HCT116 (cell line): ENCODE results near the gene COBLL1. TPM values are rescaled to one million over a fixed set of nuclear protein-coding genes. Genes with fewer than 3 reads are reported as not detected.

Experiments used
- ATAC-seq: fragments of 200-7000 bp; cut with Tn5 transposase; 2 replicates; pipeline ENCODE4 v1.9.1; 2020; ENCODE audit warnings: mild to moderate bottlenecking, moderate library complexity
- BruUV-seq: library from RNA; stranded (reverse); fragments of 400-500 nt; replicated peaks from 2 replicates; lab custom pipeline; 2021; lab: Mats Ljungman, UMichigan
- CTCF ChIA-PET: fragments of 300-600 bp; sonication (Branson Sonifier 250); formaldehyde crosslinking; loops from one replicate; lab custom pipeline; 2021; ENCODE audit warnings: antibody characterized with exemption; lab: Charles Lee
- POLR2A ChIA-PET: fragments of 300-600, 350-600 bp; sonication (Branson Sonifier 250); formaldehyde crosslinking; loops from one replicate; lab custom pipeline; 2021; ENCODE audit warnings: antibody characterized with exemption; lab: Charles Lee
- RAD21 ChIA-PET, 2 experiments: fragments of 300-600 bp; sonication (Branson Sonifier 250); formaldehyde crosslinking; loops; one replicate each; lab custom pipeline; 2023; ENCODE audit warnings: low total read pairs in 2 of 2; ENCODE audit not compliant: uncharacterized antibody in 2 of 2, unreplicated experiment in 2 of 2, low non-redundant PET in 1 of 2; lab: Charles Lee
- DNase-seq: peaks from one replicate; pipeline ENCODE4 v3.0.0-alpha.2; 2010; ENCODE audit warnings: low read depth, low spot score
- H2AFZ ChIP-seq: fragments of 200-600 bp; shearing (Covaris generic), sonication (generic); 2 replicates; pipeline ENCODE4 v1.6.1; 2017; ENCODE audit warnings: low read depth, mixed run types, mixed read lengths, antibody characterized with exemption, low read length; ENCODE audit not compliant: poor library complexity, severe bottlenecking
- H3K27ac ChIP-seq: 2 replicates; pipeline ENCODE4 v1.5.1; 2012; ENCODE audit warnings: low read depth, low read length
- H3K27me3 ChIP-seq: fragments of 200-600 bp; sonication (generic); 2 replicates; pipeline ENCODE4 v1.6.1; 2016; ENCODE audit warnings: mixed run types, low read length, mixed read lengths; ENCODE audit not compliant: insufficient read depth
- H3K36me3 ChIP-seq, 2 experiments: fragments of 200-500 bp in 1 of 2; fragments of 200-600 bp in 1 of 2; sonication (Bioruptor generic) in 1 of 2; sonication (generic) in 1 of 2; 2 replicates each; pipeline versions ENCODE4 v1.5.1 to v1.6.1; 2014 to 2016; ENCODE audit warnings: low read length in 2 of 2, inconsistent platforms in 1 of 2, mixed read lengths in 1 of 2, mixed run types in 1 of 2; ENCODE audit not compliant: insufficient read depth in 2 of 2, control insufficient read depth in 1 of 2
- H3K4me1 ChIP-seq, 2 experiments: fragments of 200-600 bp in 1 of 2; sonication (generic) in 1 of 2; 2 replicates each; pipeline versions ENCODE4 v1.5.1 to v1.6.1; 2012 to 2017; ENCODE audit warnings: low read length in 2 of 2, inconsistent platforms in 1 of 2, mild to moderate bottlenecking in 1 of 2, mixed read lengths in 1 of 2, mixed run types in 1 of 2, moderate library complexity in 1 of 2; ENCODE audit not compliant: insufficient read depth in 2 of 2, control insufficient read depth in 1 of 2
- H3K4me2 ChIP-seq: fragments of 200-600 bp; sonication (generic); 2 replicates; pipeline ENCODE4 v1.6.1; 2017; ENCODE audit warnings: mixed run types, low read length, mixed read lengths
- H3K4me3 ChIP-seq, 2 experiments: fragments of 200-600 bp in 1 of 2; sonication (generic) in 1 of 2; replicated peaks in 1 of 2; 2 replicates each; pipeline ENCODE4 v1.5.1; 2011 to 2016; ENCODE audit warnings: low read length in 2 of 2, control low read depth in 1 of 2, low read depth in 1 of 2, mild to moderate bottlenecking in 1 of 2, mixed read lengths in 1 of 2, mixed run types in 1 of 2
- H3K79me2 ChIP-seq: fragments of 200-600 bp; sonication (generic); 2 replicates; pipeline ENCODE4 v1.6.1; 2017; ENCODE audit warnings: mild to moderate bottlenecking, mixed run types, low read length, moderate library complexity, mixed read lengths; ENCODE audit not compliant: insufficient read depth
- H3K9ac ChIP-seq: fragments of 200-600 bp; sonication (generic); 2 replicates; pipeline ENCODE4 v1.6.1; 2016; ENCODE audit warnings: low read length, mixed read lengths
- H3K9me2 ChIP-seq: fragments of 200-600 bp; sonication (generic), shearing (Covaris generic); 2 replicates; pipeline ENCODE4 v1.6.1; 2017; ENCODE audit warnings: mixed run types, mild to moderate bottlenecking, moderate library complexity; ENCODE audit not compliant: insufficient read depth
- H3K9me3 ChIP-seq, 2 experiments: fragments of 200-500 bp in 1 of 2; fragments of 200-600 bp in 1 of 2; sonication (Bioruptor generic) in 1 of 2; sonication (generic) in 1 of 2; 2 replicates each; pipeline ENCODE4 v1.6.1; 2014 to 2017; ENCODE audit warnings: low read length in 2 of 2, mixed read lengths in 2 of 2, inconsistent platforms in 1 of 2, low read depth in 1 of 2, mild to moderate bottlenecking in 1 of 2, mixed run types in 1 of 2, moderate library complexity in 1 of 2; ENCODE audit not compliant: control insufficient read depth in 1 of 2, insufficient read depth in 1 of 2
- H4K20me1 ChIP-seq: fragments of 200-600 bp; sonication (generic), shearing (Covaris generic); 2 replicates; pipeline ENCODE4 v1.6.1; 2017; ENCODE audit warnings: mixed run types, mild to moderate bottlenecking, moderate library complexity; ENCODE audit not compliant: insufficient read depth
- CTCF ChIP-seq, 3 experiments: fragments of 200-600 bp in 1 of 3; sonication (generic) in 1 of 3; IDR thresholded peaks in 2 of 3; conservative IDR thresholded peaks in 1 of 3; 2 replicates each; pipeline ENCODE4 v1.5.1; 2012 to 2017; ENCODE audit warnings: low read depth in 2 of 3, low read length in 2 of 3, antibody characterized with exemption in 1 of 3, borderline replicate concordance in 1 of 3, control low read depth in 1 of 3, mild to moderate bottlenecking in 1 of 3, mixed read lengths in 1 of 3, mixed run types in 1 of 3, moderate library complexity in 1 of 3; ENCODE audit not compliant: insufficient read depth in 1 of 3
- EGR1 ChIP-seq: IDR thresholded peaks from 2 replicates; pipeline ENCODE4 v1.6.1; 2012; ENCODE audit warnings: low read depth
- ELF1 ChIP-seq: IDR thresholded peaks from 2 replicates; pipeline ENCODE4 v1.6.1; 2012; ENCODE audit warnings: low read depth, borderline replicate concordance
- FOSL1 ChIP-seq: IDR thresholded peaks from 2 replicates; pipeline ENCODE4 v1.6.1; 2012; ENCODE audit warnings: low read depth
- JUND ChIP-seq: IDR thresholded peaks from 2 replicates; pipeline ENCODE4 v1.6.1; 2012
- POLR2AphosphoS5 ChIP-seq: IDR thresholded peaks from 2 replicates; pipeline ENCODE4 v1.6.1; 2011; ENCODE audit warnings: mild to moderate bottlenecking, low read depth, low read length, moderate library complexity
- RAD21 ChIP-seq: IDR thresholded peaks from 2 replicates; pipeline ENCODE4 v1.6.1; 2012; ENCODE audit warnings: low read depth, mild to moderate bottlenecking
- SIN3A ChIP-seq: IDR thresholded peaks from 2 replicates; pipeline ENCODE4 v1.6.1; 2012; ENCODE audit warnings: low read depth
- TCF7L2 ChIP-seq: IDR thresholded peaks from 2 replicates; pipeline ENCODE4 v1.7.0; 2011; ENCODE audit warnings: borderline replicate concordance, inconsistent platforms; ENCODE audit not compliant: insufficient read depth, insufficient read length; ENCODE audit errors: extremely low read depth
- ZFX ChIP-seq: fragments of 450-650 bp; IDR thresholded peaks from 2 replicates; pipeline ENCODE4 v1.6.1; 2017
- ZNF274 ChIP-seq: fragments of 200-500 bp; sonication (Bioruptor generic); IDR thresholded peaks from 2 replicates; pipeline ENCODE4 v1.6.1; 2014; ENCODE audit warnings: mild to moderate bottlenecking, low read depth, low read length, inconsistent platforms
- intact Hi-C: fragments of 100-400 bp; cut with micrococcal nuclease; formaldehyde crosslinking; loops from 2 replicates; pipeline ENCODE4 v1.10.0; 2022
- total RNA-seq: library from RNA; stranded (reverse); gene quantifications from one replicate; pipeline ENCODE4 v1.2.1, GENCODE V29; 2021; ENCODE audit not compliant: unreplicated experiment
- TF ChIP-seq, protein P1 (sequence below): IDR thresholded peaks from 2 replicates; pipeline ENCODE4 v1.6.1; 2012
- TF ChIP-seq, protein P2 (sequence below): IDR thresholded peaks from 2 replicates; pipeline ENCODE4 v1.6.1; 2012

The COBLL1 gene
- total RNA-seq, 1 experiment from 2014 or later, result 3.6 TPM

DNA sequence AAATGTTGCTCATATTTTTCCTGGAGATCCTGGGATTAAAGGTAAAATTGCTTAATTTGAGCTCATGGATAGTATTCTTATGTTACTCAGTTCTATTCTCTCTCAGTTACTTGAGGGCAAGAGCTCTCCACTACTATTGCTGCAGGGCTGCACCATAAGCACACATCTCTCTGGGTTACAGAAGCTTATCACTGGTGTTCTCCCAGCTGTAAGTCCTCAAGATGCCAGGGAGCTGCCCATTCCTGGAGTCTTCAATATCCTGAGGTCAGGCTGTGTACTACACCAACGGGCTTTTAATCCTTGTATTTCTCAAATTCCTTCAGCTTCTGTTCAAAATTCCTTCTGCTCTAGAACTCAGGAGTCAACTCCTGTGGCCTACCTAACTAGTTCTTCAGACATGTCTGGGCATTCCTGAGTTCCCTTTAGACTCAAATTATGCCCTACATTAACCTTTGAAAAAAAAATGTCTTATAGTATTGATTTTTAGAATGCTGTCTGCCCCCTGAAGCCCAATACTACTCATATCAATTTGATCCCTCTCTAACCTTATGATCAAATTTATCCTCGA is 17.7 kb upstream of the COBLL1 start:
- H3K9me2 ChIP-seq, result no peaks in the 10 kb centered on the region
- H3K27ac ChIP-seq, result no peak overlapping the region
- no peak overlapping the region for H3K4me3 ChIP-seq
- DNase-seq, result no peak
- H2AFZ ChIP-seq, result no peak overlapping the region
- no TSS peak for BruUV-seq
- intact Hi-C loops, result no loop called here
- ChIA-PET RAD21 (no interaction called here), CTCF (interaction anchor here (4.0 kb wide), 1 partner anchor 17 kb away, joined by 20 read pairs; the partner anchor contains the start of gene COBLL1), POLR2A (no interaction called here)
- H3K9ac ChIP-seq, result no peak overlapping the region
- no peaks in the 10 kb centered on the region for H3K79me2 ChIP-seq
- H4K20me1 ChIP-seq, result no peaks in the 10 kb centered on the region
- no peaks in the 10 kb centered on the region for H3K36me3 ChIP-seq
- TF ChIP-seq TCF7L2, result no peak
- no peak for TF ChIP-seq RAD21
- TF ChIP-seq JUND, result no peak
- no peak for TF ChIP-seq CTCF (IDR thresholded peaks at IDR 0.05 in 2 of 3, conservative IDR thresholded peaks at IDR 0.05 in 1 of 3; ENCODE audit: borderline replicate concordance in 1 of 3, insufficient read depth in 1 of 3, low read depth in 2 of 3, low read length in 2 of 3)
- TF ChIP-seq, protein P1, sequence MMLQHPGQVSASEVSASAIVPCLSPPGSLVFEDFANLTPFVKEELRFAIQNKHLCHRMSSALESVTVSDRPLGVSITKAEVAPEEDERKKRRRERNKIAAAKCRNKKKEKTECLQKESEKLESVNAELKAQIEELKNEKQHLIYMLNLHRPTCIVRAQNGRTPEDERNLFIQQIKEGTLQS, result no peak
- TF ChIP-seq, protein P2, sequence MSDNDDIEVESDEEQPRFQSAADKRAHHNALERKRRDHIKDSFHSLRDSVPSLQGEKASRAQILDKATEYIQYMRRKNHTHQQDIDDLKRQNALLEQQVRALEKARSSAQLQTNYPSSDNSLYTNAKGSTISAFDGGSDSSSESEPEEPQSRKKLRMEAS, result no peak
- TF ChIP-seq FOSL1, result no peak
- TF ChIP-seq EGR1, result no peak
- no peak for TF ChIP-seq ELF1
- TF ChIP-seq ZNF274, result no peak
- no peak for TF ChIP-seq POLR2AphosphoS5
- TF ChIP-seq SIN3A, result no peak
- TF ChIP-seq ZFX, result no peak
- H3K27me3 ChIP-seq, result no peaks in the 10 kb centered on the region
- ATAC-seq, result no peak
- no peaks in the 10 kb centered on the region for H3K9me3 ChIP-seq
- H3K4me2 ChIP-seq, result no peak overlapping the region
- no peaks in the 10 kb centered on the region for H3K4me1 ChIP-seq
